OCI-LY7 (cell line): ENCODE results near the gene LDHAL6A. TPM values are rescaled to one million over a fixed set of nuclear protein-coding genes. Genes with fewer than 3 reads are reported as not detected.

ENCODE experiments used
- BruUV-seq: library from RNA; stranded (reverse); fragments of 400-500 nt; replicated peaks from 2 replicates; lab custom pipeline; 2021; lab: Mats Ljungman, UMichigan
- CTCF ChIA-PET: fragments of 300-600 bp; sonication (Branson Sonifier 250); formaldehyde crosslinking; loops from one replicate; lab custom pipeline; 2022; ENCODE audit warnings: antibody characterized with exemption; ENCODE audit not compliant: unreplicated experiment; lab: Charles Lee
- POLR2A ChIA-PET: fragments of 300-600 bp; sonication (Branson Sonifier 250); formaldehyde crosslinking; loops from one replicate; lab custom pipeline; 2022; ENCODE audit warnings: antibody characterized with exemption; lab: Charles Lee
- DNase-seq: peaks from one replicate; pipeline ENCODE4 v3.0.0-alpha.2; 2015; ENCODE audit warnings: low spot score
- H2AFZ ChIP-seq: fragments of 200-600 bp; sonication (generic), shearing (Covaris generic); 2 replicates; pipeline ENCODE4 v1.6.1; 2014; ENCODE audit warnings: mild to moderate bottlenecking, antibody characterized with exemption, low read length, moderate library complexity
- H3K27ac ChIP-seq: fragments of 200-600 bp; sonication (generic); 2 replicates; pipeline ENCODE4 v1.5.1; 2014; ENCODE audit warnings: mixed run types, low read depth, mild to moderate bottlenecking, moderate library complexity, low read length, inconsistent platforms; ENCODE audit not compliant: poor library complexity, severe bottlenecking
- H3K36me3 ChIP-seq: fragments of 200-600 bp; sonication (generic); 2 replicates; pipeline ENCODE4 v1.6.1; 2014; ENCODE audit warnings: mild to moderate bottlenecking, antibody characterized with exemption, low read length, moderate library complexity, mixed read lengths; ENCODE audit not compliant: insufficient read depth
- H3K4me1 ChIP-seq: fragments of 200-600 bp; sonication (generic); 2 replicates; pipeline ENCODE4 v1.5.1; 2014; ENCODE audit warnings: mild to moderate bottlenecking, low read length; ENCODE audit not compliant: insufficient read depth, poor library complexity, severe bottlenecking
- H3K4me2 ChIP-seq: fragments of 200-600 bp; sonication (generic); 2 replicates; pipeline ENCODE4 v1.6.1; 2014; ENCODE audit warnings: mild to moderate bottlenecking, low read length
- H3K4me3 ChIP-seq: fragments of 200-600 bp; sonication (generic); 2 replicates; pipeline ENCODE4 v1.5.1; 2014; ENCODE audit warnings: mild to moderate bottlenecking, low read depth, low read length; ENCODE audit not compliant: poor library complexity, severe bottlenecking
- H3K79me2 ChIP-seq: fragments of 200-600 bp; sonication (generic); 2 replicates; pipeline ENCODE4 v1.6.1; 2016; ENCODE audit warnings: low read depth, mild to moderate bottlenecking, low read length, moderate library complexity, mixed read lengths; ENCODE audit not compliant: insufficient read depth
- H3K9me2 ChIP-seq: fragments of 200-600 bp; sonication (generic); 2 replicates; pipeline ENCODE4 v1.6.1; 2016; ENCODE audit warnings: mild to moderate bottlenecking, low read length, mixed read lengths; ENCODE audit not compliant: insufficient read depth
- H3K9me3 ChIP-seq: fragments of 200-600 bp; sonication (generic); 2 replicates; pipeline ENCODE4 v1.6.1; 2014; ENCODE audit warnings: mild to moderate bottlenecking, mixed run types, low read length, mixed read lengths
- H4K20me1 ChIP-seq: fragments of 200-600 bp; sonication (generic); 2 replicates; pipeline ENCODE4 v1.6.1; 2014; ENCODE audit warnings: mild to moderate bottlenecking, antibody characterized with exemption, low read length, moderate library complexity, mixed read lengths; ENCODE audit not compliant: insufficient read depth
- EZH2phosphoT487 ChIP-seq: fragments of 200-600 bp; sonication (generic); IDR thresholded peaks from 2 replicates; pipeline ENCODE4 v1.6.1; 2018; ENCODE audit warnings: low read depth, borderline replicate concordance, mild to moderate bottlenecking, mixed run types, antibody characterized with exemption, low read length, moderate library complexity, mixed read lengths
- intact Hi-C: fragments of 100-400 bp; cut with micrococcal nuclease; formaldehyde crosslinking; loops from one replicate; pipeline ENCODE4 v1.10.0; 2022; ENCODE audit not compliant: unreplicated experiment
- total RNA-seq, 2 experiments: library from RNA; depleted of rRNA in 1 of 2; stranded (reverse); fragments of >200 nt in 1 of 2; shearing (Covaris generic) in 1 of 2; gene quantifications; 2 replicates each; pipeline ENCODE4 v1.2.3, GENCODE V29; 2014 to 2022
- TF ChIP-seq, protein P1 (sequence below): fragments of 200-600 bp; sonication (generic); conservative IDR thresholded peaks from 2 replicates; pipeline ENCODE4 v1.5.1; 2014; ENCODE audit warnings: mild to moderate bottlenecking, antibody characterized with exemption, low read length, moderate library complexity, mixed read lengths

Gene LDHAL6A
- total RNA-seq, 2 experiments from 2014 or later = not detected

DNA sequence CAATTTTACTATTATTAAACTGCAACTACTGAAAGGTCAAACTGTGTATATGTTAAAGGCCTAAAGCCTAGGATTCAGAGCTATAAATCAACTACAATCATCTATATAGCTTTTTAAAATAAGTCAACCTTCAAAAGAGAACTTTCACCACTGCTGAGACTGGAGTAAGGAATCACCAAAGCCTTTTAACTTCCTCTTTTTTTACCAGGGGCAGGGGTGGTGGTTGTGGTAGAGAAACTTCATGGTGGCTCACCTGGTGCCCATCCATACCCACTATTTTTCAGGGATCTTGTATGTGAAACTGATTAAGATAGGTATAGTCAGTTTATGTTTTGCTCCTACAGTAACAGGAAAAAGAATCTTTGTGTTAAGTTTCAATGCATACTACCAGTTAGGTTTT is 39.6 kb downstream of the LDHAL6A start:
- Histone ChIP-seq H3K4me1 (peaks cover 3% of the 10 kb centered on the region), H3K36me3 (peaks cover 91% of the 10 kb centered on the region), H3K4me2 (no peak overlapping the region), H3K9me3 (no peaks in the 10 kb centered on the region), H3K9me2 (no peaks in the 10 kb centered on the region), H3K79me2 (no peaks in the 10 kb centered on the region), H3K27ac (no peak overlapping the region), H3K4me3 (no peak overlapping the region), H4K20me1 (no peaks in the 10 kb centered on the region), H2AFZ (no peak overlapping the region)
- no TSS peak for BruUV-seq
- ChIA-PET CTCF (no interaction called here), POLR2A (interaction anchor here (0.9 kb wide), 1 partner anchor 380 kb away, joined by 3 read pairs; no protein-coding TSS in a partner anchor)
- peak; percentile 8 for DNase-seq
- TF ChIP-seq, protein P1, sequence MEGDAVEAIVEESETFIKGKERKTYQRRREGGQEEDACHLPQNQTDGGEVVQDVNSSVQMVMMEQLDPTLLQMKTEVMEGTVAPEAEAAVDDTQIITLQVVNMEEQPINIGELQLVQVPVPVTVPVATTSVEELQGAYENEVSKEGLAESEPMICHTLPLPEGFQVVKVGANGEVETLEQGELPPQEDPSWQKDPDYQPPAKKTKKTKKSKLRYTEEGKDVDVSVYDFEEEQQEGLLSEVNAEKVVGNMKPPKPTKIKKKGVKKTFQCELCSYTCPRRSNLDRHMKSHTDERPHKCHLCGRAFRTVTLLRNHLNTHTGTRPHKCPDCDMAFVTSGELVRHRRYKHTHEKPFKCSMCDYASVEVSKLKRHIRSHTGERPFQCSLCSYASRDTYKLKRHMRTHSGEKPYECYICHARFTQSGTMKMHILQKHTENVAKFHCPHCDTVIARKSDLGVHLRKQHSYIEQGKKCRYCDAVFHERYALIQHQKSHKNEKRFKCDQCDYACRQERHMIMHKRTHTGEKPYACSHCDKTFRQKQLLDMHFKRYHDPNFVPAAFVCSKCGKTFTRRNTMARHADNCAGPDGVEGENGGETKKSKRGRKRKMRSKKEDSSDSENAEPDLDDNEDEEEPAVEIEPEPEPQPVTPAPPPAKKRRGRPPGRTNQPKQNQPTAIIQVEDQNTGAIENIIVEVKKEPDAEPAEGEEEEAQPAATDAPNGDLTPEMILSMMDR = no peak
- no peak for TF ChIP-seq EZH2phosphoT487
- intact Hi-C loops = no loop called here

DNA sequence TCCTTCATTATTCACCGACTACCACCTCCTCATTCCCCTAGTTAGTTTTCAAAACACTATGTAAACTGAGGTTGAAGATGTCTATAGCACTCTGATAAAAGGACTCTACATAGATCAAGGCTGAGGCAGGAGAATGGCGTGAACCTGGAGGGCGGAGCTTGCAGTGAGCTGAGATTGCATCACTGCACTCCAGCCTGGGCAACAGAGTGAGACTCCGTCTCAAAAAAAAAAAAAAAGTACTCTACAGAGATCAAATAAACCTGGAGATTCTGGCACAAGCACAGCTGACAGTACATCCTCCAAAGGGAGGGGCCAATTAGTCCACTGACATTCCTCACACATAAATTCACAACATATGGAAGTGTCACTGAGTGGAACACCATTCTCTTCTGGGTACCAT is 40.0 kb downstream of the LDHAL6A start:
- H2AFZ ChIP-seq = no peak overlapping the region
- peaks cover 3% of the 10 kb centered on the region for H3K4me1 ChIP-seq
- H3K4me2 ChIP-seq = no peak overlapping the region
- no TSS peak for BruUV-seq
- no peak for DNase-seq
- H3K27ac ChIP-seq = no peak overlapping the region
- H3K9me2 ChIP-seq = no peaks in the 10 kb centered on the region
- H3K79me2 ChIP-seq = no peaks in the 10 kb centered on the region
- H3K36me3 ChIP-seq = peaks cover 91% of the 10 kb centered on the region
- ChIA-PET POLR2A (no interaction called here), CTCF (no interaction called here)
- intact Hi-C loops = no loop called here
- no peaks in the 10 kb centered on the region for H3K9me3 ChIP-seq
- TF ChIP-seq, protein P1 = no peak
- TF ChIP-seq EZH2phosphoT487 = no peak
- H4K20me1 ChIP-seq = no peaks in the 10 kb centered on the region
- H3K4me3 ChIP-seq = no peak overlapping the region

DNA sequence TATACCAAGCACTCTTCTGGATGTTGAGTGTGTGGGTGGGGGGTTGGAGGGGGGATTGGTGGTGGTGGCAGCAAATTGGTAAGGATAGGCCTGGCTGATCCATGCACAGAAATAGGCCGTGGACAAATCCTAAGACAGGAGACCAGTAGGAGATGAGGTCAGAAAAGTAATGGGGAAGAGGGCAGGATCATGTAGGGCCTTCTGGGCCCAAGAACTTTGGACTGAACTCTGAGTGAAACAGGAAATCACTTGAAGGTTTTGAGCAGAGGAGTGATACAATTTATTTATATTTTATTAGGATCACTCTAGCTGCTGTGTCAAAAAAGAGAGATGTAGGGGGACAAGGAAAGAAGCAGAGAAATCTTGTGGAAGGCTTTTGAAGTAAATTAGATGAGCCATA is 42.4 kb downstream of the LDHAL6A start:
- Histone ChIP-seq H3K9me2 (no peaks in the 10 kb centered on the region), H3K4me3 (no peak overlapping the region), H3K4me2 (no peak overlapping the region), H3K27ac (no peak overlapping the region), H2AFZ (no peak overlapping the region), H3K4me1 (peaks cover 3% of the 10 kb centered on the region), H3K9me3 (no peaks in the 10 kb centered on the region), H3K36me3 (peaks cover 92% of the 10 kb centered on the region), H3K79me2 (no peaks in the 10 kb centered on the region), H4K20me1 (no peaks in the 10 kb centered on the region)
- BruUV-seq = no TSS peak
- CTCF ChIA-PET = no interaction called here
- no peak for TF ChIP-seq EZH2phosphoT487
- DNase-seq = no peak
- intact Hi-C loops = no loop called here
- POLR2A ChIA-PET = interaction anchor here (0.7 kb wide), 1 partner anchor 53 kb away, joined by 3 read pairs; no protein-coding TSS in a partner anchor
